Measurements from ENCODE around the gene PTP4A1.
"Not testable (repeated sequence)": the region's sequence is repeated elsewhere in the genome, so short reads cannot be mapped to it uniquely, and the experiment has no call there.

The PTP4A1 gene

GRCh38 chr6:63584566-63584965 is 12.3 kb downstream of the PTP4A1 start:
- DNase-seq = peak; percentile 34

GRCh38 chr6:63585652-63586051 is 13.4 kb downstream of the PTP4A1 start:
- not testable (repeated sequence) for DNase-seq

- DNase-seq = peak; percentile 14
Observed at GRCh38 chr6:63589952-63590411, 17.7 kb downstream of the PTP4A1 start.

- DNase-seq = no peak
Observed at GRCh38 chr6:63592886-63593285, 20.6 kb downstream of the PTP4A1 start.

GRCh38 chr6:63597141-63598048 is 25.1 kb downstream of the PTP4A1 start:
- DNase-seq = no peak

GRCh38 chr6:63598049-63599036 is 26.1 kb downstream of the PTP4A1 start:
- peak; percentile 95 for DNase-seq

GRCh38 chr6:63599243-63599642 is 27.0 kb downstream of the PTP4A1 start:
- DNase-seq = no peak

- DNase-seq = no peak
Observed at GRCh38 chr6:63600136-63600535, 27.9 kb downstream of the PTP4A1 start.

- no peak for DNase-seq
Observed at GRCh38 chr6:63609231-63609630, 37.0 kb downstream of the PTP4A1 start.

GRCh38 chr6:63610944-63611343 is 38.7 kb downstream of the PTP4A1 start:
- no peak for DNase-seq

GRCh38 chr6:63611560-63611959 is 39.3 kb downstream of the PTP4A1 start:
- DNase-seq = no peak

GRCh38 chr6:63615590-63615989 is 43.3 kb downstream of the PTP4A1 start:
- DNase-seq = no peak

All from DMS53 (cell line).